ENCODE data around the gene TBX19. TPM values are rescaled to one million over a fixed set of nuclear protein-coding genes. Genes with fewer than 3 reads are reported as not detected.

Gene TBX19
- total and polyA plus RNA-seq, 2 of the 8 experiments (the other 6 are each of a cell fraction or from before 2014, with no cell fraction given): 1.0 to 1.8 TPM

- H3K4ac ChIP-seq (replicated peaks; ENCODE audit: insufficient read length, low read depth, low read length): no peak overlapping the region
- H2BK15ac ChIP-seq (ENCODE audit: low read length): no peak overlapping the region
- no peak overlapping the region for H3K23ac ChIP-seq (ENCODE audit: insufficient read length)
- no peaks in the 10 kb centered on the region for H3K79me2 ChIP-seq (ENCODE audit: control insufficient read depth in 1 of 2, insufficient read depth in 2 of 2, low read length in 2 of 2)
- POLR2A ChIA-PET (ENCODE audit: partially characterized antibody): interaction anchor here (0.6 kb wide), 1 partner anchor 431 kb away, joined by 3 read pairs; no protein-coding TSS in a partner anchor
- no peak overlapping the region for H3K4me3 ChIP-seq (ENCODE audit: extremely low read depth in 1 of 4, insufficient read depth in 2 of 4, low read depth in 3 of 4, low read length in 4 of 4)
- H3K36me3 ChIP-seq (ENCODE audit: control insufficient read depth in 2 of 4, insufficient read depth in 4 of 4, low read length in 3 of 4): peaks cover 0 to 7% (median 1%) of the 10 kb centered on the region in 4 experiments; a peak in 2 of 8 replicates
- H3K23me2 ChIP-seq (ENCODE audit: low read depth, low read length): no peaks in the 10 kb centered on the region
- no peak for FAIRE-seq
- H2AFZ ChIP-seq (ENCODE audit: low read length): no peak overlapping the region
- DNase-seq (ENCODE audit: low read depth in 1 of 2, low spot score in 2 of 2): no peak
- H3K9me3 ChIP-seq (ENCODE audit: insufficient read depth in 2 of 2, low read depth in 1 of 2, low read length in 1 of 2): peaks cover 11 to 21% of the 10 kb centered on the region in 2 experiments; a peak in 3 of 4 replicates
- no peak overlapping the region for H2BK5ac ChIP-seq (ENCODE audit: low read depth, low read length)
- H3K4me2 ChIP-seq (ENCODE audit: insufficient read depth in 1 of 2, low read depth in 2 of 2, low read length in 2 of 2): no peak overlapping the region
- no peak overlapping the region for H3K27ac ChIP-seq (ENCODE audit: low read depth, low read length)
- H3K9ac ChIP-seq (replicated peaks in 1 of 4; ENCODE audit: extremely low read depth in 1 of 4, low read depth in 3 of 4, low read length in 3 of 4): no peak overlapping the region
- H4K8ac ChIP-seq (ENCODE audit: extremely low read depth, insufficient read depth, low read length): peak overlapping the region; percentile 35; the same call in 1 of the 2 replicates
- peak overlapping the region; percentile 53; the same call in 1 of the 2 replicates for H2BK12ac ChIP-seq (ENCODE audit: low read depth, low read length)
- no peak overlapping the region for H2AK5ac ChIP-seq (ENCODE audit: low read depth, low read length)
- H3K27me3 ChIP-seq (replicated peaks in 1 of 4; ENCODE audit: control insufficient read depth in 3 of 4, extremely low read depth in 1 of 4, insufficient read depth in 3 of 4, low read length in 3 of 4): no peaks in the 10 kb centered on the region
- H3K18ac ChIP-seq (ENCODE audit: extremely low read depth, low read length): no peak overlapping the region
- no peak overlapping the region for H4K5ac ChIP-seq (ENCODE audit: insufficient read length, low read depth, low read length)
- H4K91ac ChIP-seq (replicated peaks; ENCODE audit: insufficient read length, low read length): peak overlapping the region; percentile 32
- no peaks in the 10 kb centered on the region for H3K79me1 ChIP-seq (ENCODE audit: low read depth, low read length)
- CTCF ChIA-PET (ENCODE audit: partially characterized antibody): interaction anchor here (0.9 to 1.4 kb wide), 3 partner anchors 20 to 82 kb away, joined by 4 to 5 read pairs (median 4); no protein-coding TSS in a partner anchor
- 87% methylated on average over 3 of the region's 3 CpGs; no CpG with 5 or more reads in 1 of the 2 experiments for WGBS, 2 experiments (ENCODE audit: extremely low coverage in 1 of 2, insufficient coverage in 1 of 2, insufficient read length in 1 of 2, insufficient replicate concordance in 2 of 2, low coverage in 1 of 2, low lambda C conversion rate in 2 of 2, missing lambda C conversion rate in 1 of 2)
- peak overlapping the region; percentile 43 for H2BK120ac ChIP-seq (replicated peaks; ENCODE audit: low read depth, low read length)
- peak overlapping the region; percentile 28 for H3K56ac ChIP-seq (replicated peaks; ENCODE audit: insufficient read length, low read depth, low read length)
- H2BK20ac ChIP-seq (ENCODE audit: low read length): no peak overlapping the region
- no peak overlapping the region for H3K14ac ChIP-seq (ENCODE audit: insufficient read length)
- peaks cover 1 to 8% (median 4%) of the 10 kb centered on the region in 4 experiments; a peak in 3 of 7 replicates for H3K4me1 ChIP-seq (replicated peaks in 1 of 4; ENCODE audit: control insufficient read depth in 3 of 4, insufficient read depth in 4 of 4, low read length in 3 of 4)
- no peaks in the 10 kb centered on the region for H4K20me1 ChIP-seq (replicated peaks in 1 of 2; ENCODE audit: control insufficient read depth in 1 of 2, insufficient read depth in 2 of 2, low read length in 2 of 2)
- no peak for TF ChIP-seq PHF8 (conservative IDR thresholded peaks at IDR 0.05; ENCODE audit: low read depth, low read length)
- TF ChIP-seq NRF1 (IDR thresholded peaks at IDR 0.05; ENCODE audit: low read depth, low read length): no peak
- TF ChIP-seq CEBPB (IDR thresholded peaks at IDR 0.05; ENCODE audit: low read depth, low read length): no peak
- TF ChIP-seq, protein P1, sequence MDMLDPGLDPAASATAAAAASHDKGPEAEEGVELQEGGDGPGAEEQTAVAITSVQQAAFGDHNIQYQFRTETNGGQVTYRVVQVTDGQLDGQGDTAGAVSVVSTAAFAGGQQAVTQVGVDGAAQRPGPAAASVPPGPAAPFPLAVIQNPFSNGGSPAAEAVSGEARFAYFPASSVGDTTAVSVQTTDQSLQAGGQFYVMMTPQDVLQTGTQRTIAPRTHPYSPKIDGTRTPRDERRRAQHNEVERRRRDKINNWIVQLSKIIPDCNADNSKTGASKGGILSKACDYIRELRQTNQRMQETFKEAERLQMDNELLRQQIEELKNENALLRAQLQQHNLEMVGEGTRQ (IDR thresholded peaks at IDR 0.05; ENCODE audit: low read length): no peak
- TF ChIP-seq SRF (IDR thresholded peaks at IDR 0.05; ENCODE audit: low read depth, low read length): no peak
- TF ChIP-seq GTF2F1 (IDR thresholded peaks at IDR 0.05; ENCODE audit: borderline replicate concordance, low read depth, low read length): no peak
- TF ChIP-seq RBBP5 (IDR thresholded peaks at IDR 0.05; ENCODE audit: borderline replicate concordance, low read depth, low read length): no peak
- TF ChIP-seq POU5F1 (IDR thresholded peaks at IDR 0.05; ENCODE audit: low read depth, low read length): no peak
- no peak for TF ChIP-seq YY1 (IDR thresholded peaks at IDR 0.05; ENCODE audit: low read depth, low read length)
- TF ChIP-seq JUN (IDR thresholded peaks at IDR 0.05; ENCODE audit: low read depth, low read length): no peak
- TF ChIP-seq CHD1 (IDR thresholded peaks at IDR 0.05; ENCODE audit: low read depth, low read length): no peak
- no peak for TF ChIP-seq TAF1 (IDR thresholded peaks at IDR 0.05; ENCODE audit: low read depth, low read length)
- no peak for TF ChIP-seq NANOG (IDR thresholded peaks at IDR 0.05; ENCODE audit: insufficient read depth, low read depth, low read length, poor library complexity, severe bottlenecking)
These were observed 20.3 kb upstream of the TBX19 start for GRCh38 chr1:168260393-168260792.

Measured in H1 (cell line).